Fibroblast of lung (primary cell): ENCODE data around the gene LGI1.

Source experiments
- CTCF ChIP-seq, 2 donors: IDR thresholded peaks in 1 of 2; conservative IDR thresholded peaks in 1 of 2; 1 replicate in 1 of 2; 2 replicates in 1 of 2; pipeline ENCODE4 v1.5.1; 2011 to 2012; ENCODE audit warnings: low read length in 2 of 2, control low read depth in 1 of 2, inconsistent platforms in 1 of 2, low read depth in 1 of 2, mild to moderate bottlenecking in 1 of 2
- EZH2 ChIP-seq: IDR thresholded peaks from 2 replicates; pipeline ENCODE4 v1.5.1; 2012; ENCODE audit warnings: low read length, control low read depth, mild to moderate bottlenecking; ENCODE audit errors: missing control alignments

DNA sequence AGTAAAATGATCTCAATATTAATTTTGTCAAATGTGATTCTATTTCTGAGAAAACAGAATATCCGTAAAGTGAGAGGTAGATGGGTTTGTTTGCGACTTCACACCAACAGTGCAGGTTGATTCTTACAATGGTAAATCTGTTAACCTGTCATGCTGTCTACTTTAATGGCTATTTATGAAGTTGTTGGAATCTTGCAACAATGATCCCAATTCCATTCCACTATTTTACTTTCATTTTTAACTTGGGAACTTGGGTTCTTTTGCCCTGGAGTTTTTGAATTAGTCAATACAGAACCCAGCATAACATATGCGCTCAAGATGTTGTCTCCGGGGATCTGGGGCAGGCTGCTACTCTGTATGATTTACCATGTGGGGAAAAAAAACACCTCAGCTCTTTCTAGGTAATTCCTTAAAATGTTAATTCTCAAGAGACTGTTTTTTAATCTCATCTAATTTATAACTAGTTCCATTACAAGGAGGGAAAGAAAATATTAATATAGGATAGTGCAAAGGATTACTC lies 1.2 kb downstream of the LGI1 start:
- TF ChIP-seq CTCF (conservative IDR thresholded peaks at IDR 0.05 in 1 of 2, IDR thresholded peaks at IDR 0.05 in 1 of 2; ENCODE audit: low read depth in 1 of 2, low read length in 2 of 2), result no peak
- no peak for TF ChIP-seq EZH2
